Large intestine (tissue), 12 donors: Measurements from ENCODE around the gene TSTD1. TPM values are rescaled to one million over a fixed set of nuclear protein-coding genes. Genes with fewer than 3 reads are reported as not detected.

Experiments
- DNase-seq, 2 donors: peaks; one replicate each; pipeline versions ENCODE4 v3.0.0 to v3.0.0-alpha.2; 2013
- H3K27ac ChIP-seq: one replicate; pipeline ENCODE4 v1.5.1; 2013; ENCODE audit warnings: low read length
- H3K27me3 ChIP-seq: 2 replicates; pipeline ENCODE4 v1.6.1; 2013; ENCODE audit warnings: low read length; ENCODE audit not compliant: control insufficient read depth, insufficient read depth
- H3K36me3 ChIP-seq: 2 replicates; pipeline ENCODE4 v1.6.1; 2013; ENCODE audit warnings: low read length; ENCODE audit not compliant: control insufficient read depth, insufficient read depth
- H3K4me1 ChIP-seq: one replicate; pipeline ENCODE4 v1.6.1; 2013; ENCODE audit warnings: low read length; ENCODE audit not compliant: control insufficient read depth, insufficient read depth
- H3K4me3 ChIP-seq: one replicate; pipeline ENCODE4 v1.5.1; 2013; ENCODE audit warnings: low read length
- H3K9me3 ChIP-seq: one replicate; pipeline ENCODE4 v1.6.1; 2013; ENCODE audit warnings: mild to moderate bottlenecking, low read depth, low read length, moderate library complexity; ENCODE audit not compliant: control insufficient read depth
- WGBS: methylation state at CpG from one replicate; pipeline ENCODE4 v1.1.5; 2013; ENCODE audit warnings: low lambda C conversion rate; ENCODE audit not compliant: insufficient coverage; 5-methylcytosine and 5-hydroxymethylcytosine counted together
- long read RNA-seq, 11 donors: transcript quantifications; one replicate each; lab custom pipeline, GENCODE V29; 2026
- polyA plus RNA-seq: library from polyadenylated mRNA; unstranded; fragments of 120-200 nt; gene quantifications from one replicate; pipeline ENCODE4 v1.2.1, GENCODE V29; 2013

TSTD1 gene, protein sequence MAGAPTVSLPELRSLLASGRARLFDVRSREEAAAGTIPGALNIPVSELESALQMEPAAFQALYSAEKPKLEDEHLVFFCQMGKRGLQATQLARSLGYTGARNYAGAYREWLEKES
- polyA plus RNA-seq = 60.9 TPM
- long read RNA-seq, donor 1, transcript TSTD1-204 (4 exons, 593 nt) = major isoform, 19 of 29 reads
- long read RNA-seq, donor 1, partial matches to known transcripts = 0 of 29 reads
- long read RNA-seq, donor 1, other reads (novel, unspliced or antisense) = 5 of 29 reads
- long read RNA-seq, donor 2, transcript TSTD1-201 (3 exons, 626 nt) = minor isoform, 5 of 85 reads
- long read RNA-seq, donor 2, transcript TSTD1-205 (2 exons, 591 nt) = minor isoform, 10 of 85 reads
- long read RNA-seq, donor 2, transcript TSTD1-204 (4 exons, 593 nt) = major isoform, 61 of 85 reads
- long read RNA-seq, donor 2, partial matches to known transcripts = 0 of 85 reads
- long read RNA-seq, donor 2, other reads (novel, unspliced or antisense) = 0 of 85 reads
- long read RNA-seq, donor 3 = 0 reads
- long read RNA-seq, donor 4, transcript TSTD1-204 (4 exons, 593 nt) = major isoform, 5 of 8 reads
- long read RNA-seq, donor 4, partial matches to known transcripts = 0 of 8 reads
- long read RNA-seq, donor 4, other reads (novel, unspliced or antisense) = 0 of 8 reads
- long read RNA-seq, donor 5, transcript TSTD1-204 (4 exons, 593 nt) = major isoform, 30 of 46 reads
- long read RNA-seq, donor 5, transcript TSTD1-201 (3 exons, 626 nt) = minor isoform, 6 of 46 reads
- long read RNA-seq, donor 5, partial matches to known transcripts = 0 of 46 reads
- long read RNA-seq, donor 5, other reads (novel, unspliced or antisense) = 0 of 46 reads
- long read RNA-seq, donor 6, transcript TSTD1-204 (4 exons, 593 nt) = major isoform, 36 of 57 reads
- long read RNA-seq, donor 6, transcript TSTD1-201 (3 exons, 626 nt) = minor isoform, 5 of 57 reads
- long read RNA-seq, donor 6, partial matches to known transcripts = 6 of 57 reads
- long read RNA-seq, donor 6, other reads (novel, unspliced or antisense) = 0 of 57 reads
- long read RNA-seq, donor 7, transcript TSTD1-204 (4 exons, 593 nt) = major isoform, 13 of 23 reads
- long read RNA-seq, donor 7, partial matches to known transcripts = 0 of 23 reads
- long read RNA-seq, donor 7, other reads (novel, unspliced or antisense) = 0 of 23 reads
- long read RNA-seq, donor 8, transcript TSTD1-201 (3 exons, 626 nt) = minor isoform, 6 of 68 reads
- long read RNA-seq, donor 8, transcript TSTD1-204 (4 exons, 593 nt) = major isoform, 51 of 68 reads
- long read RNA-seq, donor 8, partial matches to known transcripts = 0 of 68 reads
- long read RNA-seq, donor 8, other reads (novel, unspliced or antisense) = 5 of 68 reads
- long read RNA-seq, donor 9, transcript TSTD1-201 (3 exons, 626 nt) = minor isoform, 8 of 66 reads
- long read RNA-seq, donor 9, transcript TSTD1-204 (4 exons, 593 nt) = major isoform, 34 of 66 reads
- long read RNA-seq, donor 9, transcript TSTD1-205 (2 exons, 591 nt) = minor isoform, 6 of 66 reads
- long read RNA-seq, donor 9, partial matches to known transcripts = 14 of 66 reads
- long read RNA-seq, donor 9, other reads (novel, unspliced or antisense) = 0 of 66 reads
- long read RNA-seq, donor 10, transcript TSTD1-205 (2 exons, 591 nt) = minor isoform, 8 of 73 reads
- long read RNA-seq, donor 10, transcript TSTD1-201 (3 exons, 626 nt) = minor isoform, 7 of 73 reads
- long read RNA-seq, donor 10, transcript TSTD1-204 (4 exons, 593 nt) = major isoform, 42 of 73 reads
- long read RNA-seq, donor 10, partial matches to known transcripts = 9 of 73 reads
- long read RNA-seq, donor 10, other reads (novel, unspliced or antisense) = 0 of 73 reads
- long read RNA-seq, donor 11, transcript TSTD1-204 (4 exons, 593 nt) = major isoform, 31 of 44 reads
- long read RNA-seq, donor 11, partial matches to known transcripts = 0 of 44 reads
- long read RNA-seq, donor 11, other reads (novel, unspliced or antisense) = 0 of 44 reads

DNA sequence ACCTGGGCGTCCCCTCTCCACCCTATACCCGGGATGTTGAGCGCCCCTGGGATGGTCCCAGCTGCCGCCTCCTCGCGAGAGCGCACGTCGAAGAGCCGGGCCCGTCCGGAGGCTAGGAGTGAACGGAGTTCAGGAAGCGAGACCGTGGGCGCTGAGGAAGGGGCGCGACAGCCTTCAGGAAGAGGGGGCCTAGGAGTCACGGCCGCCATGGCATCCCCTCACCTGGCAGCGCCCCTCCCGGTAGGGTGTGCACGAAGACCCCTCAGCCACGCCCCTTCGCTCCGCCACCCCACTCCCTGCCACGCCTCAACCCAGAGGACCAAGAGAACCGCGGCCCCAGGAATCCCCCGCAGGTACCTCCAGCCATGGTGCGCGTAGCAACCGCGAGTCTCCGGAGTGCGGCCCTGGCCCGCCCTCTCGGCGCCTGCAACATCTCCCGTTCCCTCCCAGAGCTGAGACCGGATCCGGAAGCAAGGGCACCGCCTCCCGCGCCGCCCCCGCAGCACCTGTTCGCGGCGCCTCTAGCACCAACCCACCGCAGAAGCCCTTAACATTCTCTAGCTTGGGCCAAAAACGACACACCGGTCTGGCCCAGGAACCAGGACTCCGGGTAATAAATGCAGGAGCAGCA, at the start of gene TSTD1:
TSS of gene TSTD1 (minus strand) at position 442 of the 631 bp plus-strand sequence. CDS start at position 367, 75 bp downstream.
- Histone ChIP-seq H3K9me3 (no peaks in the 10 kb centered on the region), H3K27ac (peak within 1 kb of the TSS; percentile 68), H3K4me1 (peaks cover 15% of the 10 kb centered on the region), H3K36me3 (peaks cover 40% of the 10 kb centered on the region), H3K4me3 (peak within 1 kb of the TSS; percentile 95), H3K27me3 (no peaks in the 10 kb centered on the region)
- no CpG with 5 or more reads among the region's 54 CpGs for WGBS
- DNase-seq = peak; percentile 71 to 88

DNA sequence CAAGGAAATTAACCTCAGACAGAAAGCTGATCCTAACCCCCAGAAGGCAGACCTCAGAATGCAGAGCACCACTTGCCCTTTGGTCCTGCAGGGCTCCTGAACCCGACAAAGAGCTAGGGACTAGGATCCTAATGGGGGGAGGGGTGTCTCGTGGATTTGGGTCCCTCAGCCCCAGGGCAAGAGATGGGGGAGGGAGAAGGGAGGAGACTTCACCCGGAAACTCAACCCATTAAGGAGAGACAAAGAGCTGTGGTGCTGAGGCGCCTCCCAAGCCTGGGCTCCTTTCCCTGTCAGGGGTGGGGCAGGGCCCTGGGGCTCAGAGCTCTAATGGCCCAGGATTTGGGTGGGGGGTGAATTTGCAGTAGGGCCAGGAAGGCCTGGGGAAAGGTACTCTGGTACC, 47.7 kb upstream of the TSTD1 start:
- H3K4me3 ChIP-seq = no peak overlapping the region
- no peaks in the 10 kb centered on the region for H3K9me3 ChIP-seq
- H3K27me3 ChIP-seq = no peaks in the 10 kb centered on the region
- no CpG with 5 or more reads among the region's 4 CpGs for WGBS
- H3K27ac ChIP-seq = no peak overlapping the region
- peaks cover 41% of the 10 kb centered on the region for H3K4me1 ChIP-seq
- H3K36me3 ChIP-seq = no peaks in the 10 kb centered on the region
- DNase-seq = no peak

DNA sequence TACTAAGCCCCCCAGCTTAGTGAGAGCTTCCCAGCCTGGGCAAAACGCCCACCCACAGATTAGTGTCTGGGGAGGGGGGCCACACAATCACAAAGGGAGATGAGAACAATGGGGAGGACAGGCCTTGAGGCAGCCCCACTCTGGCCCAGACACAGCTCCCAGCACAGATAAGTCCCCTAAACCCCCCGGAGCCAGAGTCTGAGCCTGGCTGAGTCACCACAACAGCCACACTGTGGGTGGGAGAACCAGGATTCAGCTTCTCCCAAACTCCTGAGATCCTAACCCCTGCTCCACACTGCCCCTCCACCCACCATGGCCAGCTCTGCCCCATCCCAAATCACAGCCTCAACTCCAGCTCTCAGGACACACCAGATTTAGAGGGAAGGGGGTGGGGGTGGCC, 46.4 kb upstream of the TSTD1 start:
- no peak for DNase-seq
- Histone ChIP-seq H3K9me3 (no peaks in the 10 kb centered on the region), H3K27me3 (peaks cover 2% of the 10 kb centered on the region), H3K27ac (no peak overlapping the region), H3K36me3 (no peaks in the 10 kb centered on the region), H3K4me3 (no peak overlapping the region), H3K4me1 (peaks cover 41% of the 10 kb centered on the region)
- no CpG with 5 or more reads among the region's 2 CpGs for WGBS

DNA sequence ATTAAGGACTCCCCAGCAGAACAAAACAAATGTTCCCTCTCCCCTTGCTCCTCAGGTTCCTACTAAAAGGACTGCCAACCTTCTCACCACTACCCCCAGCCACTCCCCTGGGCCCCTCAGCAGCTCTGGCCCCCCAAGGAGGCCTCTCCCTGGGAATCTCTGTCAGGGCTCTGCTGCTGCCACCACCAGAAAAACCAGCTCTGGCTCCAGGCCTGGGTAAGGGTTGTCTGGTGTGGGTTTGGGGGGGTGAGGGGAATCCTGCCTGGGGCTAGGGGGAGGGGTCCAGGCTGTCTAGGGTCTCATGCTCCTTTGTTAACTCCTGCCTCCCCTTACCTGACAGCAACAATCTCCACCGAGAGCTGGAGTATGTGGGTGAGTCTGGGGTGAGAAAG, 45.8 kb upstream of the TSTD1 start:
- no peak overlapping the region for H3K27ac ChIP-seq
- H3K27me3 ChIP-seq = peaks cover 8% of the 10 kb centered on the region
- H3K4me1 ChIP-seq = peaks cover 37% of the 10 kb centered on the region
- no peak overlapping the region for H3K4me3 ChIP-seq
- DNase-seq = no peak
- peaks cover 2% of the 10 kb centered on the region for H3K9me3 ChIP-seq
- WGBS = no CpG with 5 or more reads among the region's 1 CpG
- H3K36me3 ChIP-seq = no peaks in the 10 kb centered on the region

DNA sequence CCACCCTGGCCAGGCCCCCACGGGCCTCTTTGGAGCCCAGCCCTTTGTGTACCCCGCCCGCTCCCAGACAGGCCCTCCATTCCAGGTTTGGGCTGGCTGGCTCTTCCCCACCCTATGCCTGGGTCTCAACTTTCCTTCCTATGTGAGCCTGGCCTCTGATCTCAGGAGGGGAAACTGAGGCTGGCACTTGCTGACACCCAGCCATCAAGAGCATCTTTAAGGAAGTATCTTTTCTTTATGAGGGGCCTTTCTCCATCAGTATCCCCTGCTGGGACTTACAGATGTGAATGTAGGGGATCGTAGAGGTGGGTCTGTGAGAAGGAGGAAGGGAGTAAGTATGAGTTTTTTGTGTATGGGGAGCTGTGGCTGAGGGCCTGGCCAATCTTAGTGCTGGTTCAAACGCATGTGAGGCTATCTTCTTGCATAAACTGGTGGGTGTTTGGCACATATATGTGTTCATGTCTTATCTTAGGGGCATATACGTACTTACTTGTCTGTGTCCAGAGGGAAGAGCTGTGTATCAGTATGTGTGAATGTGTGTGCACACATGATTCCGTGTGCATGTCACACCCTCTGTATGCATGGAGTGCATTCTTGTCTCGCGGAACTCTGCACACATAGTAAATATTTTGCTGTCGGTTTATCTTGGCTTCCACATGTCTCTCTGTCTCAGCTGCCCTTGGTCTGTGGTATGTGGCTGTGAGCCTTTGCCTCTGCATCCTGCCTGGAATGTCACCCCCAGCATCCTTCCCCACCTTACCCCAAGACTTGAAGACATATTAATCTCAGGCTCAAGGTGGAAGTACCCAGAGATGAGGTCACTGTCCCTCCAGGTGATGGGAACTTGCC, 45.2 kb upstream of the TSTD1 start:
- peak overlapping the region; percentile 57 for H3K27ac ChIP-seq
- H3K9me3 ChIP-seq = peaks cover 5% of the 10 kb centered on the region
- peak; percentile 29 to 52 for DNase-seq
- peaks cover 32% of the 10 kb centered on the region for H3K4me1 ChIP-seq
- H3K36me3 ChIP-seq = no peaks in the 10 kb centered on the region
- peaks cover 14% of the 10 kb centered on the region for H3K27me3 ChIP-seq
- 20% methylated on average over 1 of the region's 10 CpGs for WGBS
- H3K4me3 ChIP-seq = no peak overlapping the region

DNA sequence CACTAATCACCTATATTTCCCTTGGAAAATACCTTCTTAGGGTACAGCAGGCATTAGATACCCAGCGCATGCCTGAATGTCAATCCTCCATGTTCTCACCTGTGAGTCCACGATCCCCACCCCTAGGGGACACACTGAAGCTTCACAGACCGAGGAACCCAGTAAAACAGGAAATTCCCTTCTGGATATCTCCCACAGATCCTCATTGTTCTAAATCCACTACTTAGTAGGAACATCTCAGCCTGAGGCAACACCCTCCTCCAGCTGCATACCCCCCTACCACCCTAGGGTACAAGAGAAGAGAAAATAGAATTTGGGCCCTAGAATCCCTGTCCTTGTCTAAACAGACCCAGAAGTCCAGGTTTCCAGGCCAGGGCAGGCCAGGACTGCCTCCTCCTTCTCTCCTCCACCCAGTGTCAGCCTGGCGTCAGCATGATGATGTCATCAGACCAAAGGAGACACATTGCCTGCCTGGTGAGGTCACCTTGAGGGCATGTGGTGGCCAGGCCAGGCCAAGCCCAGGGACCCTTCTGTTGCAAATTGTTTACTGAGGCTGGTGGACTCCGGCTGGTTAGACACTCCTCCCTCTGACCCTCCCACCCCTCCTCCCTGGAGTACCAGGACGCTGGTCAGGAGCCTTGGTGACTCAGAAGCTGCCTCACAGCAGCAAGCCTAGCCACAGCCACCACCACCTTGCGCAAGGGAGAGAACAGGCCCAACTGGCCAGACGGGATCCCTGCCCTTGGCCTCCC, 44.4 kb upstream of the TSTD1 start:
- peak overlapping the region; percentile 78 for H3K27ac ChIP-seq
- H3K36me3 ChIP-seq = no peaks in the 10 kb centered on the region
- peaks cover 32% of the 10 kb centered on the region for H3K4me1 ChIP-seq
- H3K27me3 ChIP-seq = peaks cover 15% of the 10 kb centered on the region
- no CpG with 5 or more reads among the region's 8 CpGs for WGBS
- H3K4me3 ChIP-seq = no peak overlapping the region
- DNase-seq = peak; percentile 93 to 95
- peaks cover 5% of the 10 kb centered on the region for H3K9me3 ChIP-seq

DNA sequence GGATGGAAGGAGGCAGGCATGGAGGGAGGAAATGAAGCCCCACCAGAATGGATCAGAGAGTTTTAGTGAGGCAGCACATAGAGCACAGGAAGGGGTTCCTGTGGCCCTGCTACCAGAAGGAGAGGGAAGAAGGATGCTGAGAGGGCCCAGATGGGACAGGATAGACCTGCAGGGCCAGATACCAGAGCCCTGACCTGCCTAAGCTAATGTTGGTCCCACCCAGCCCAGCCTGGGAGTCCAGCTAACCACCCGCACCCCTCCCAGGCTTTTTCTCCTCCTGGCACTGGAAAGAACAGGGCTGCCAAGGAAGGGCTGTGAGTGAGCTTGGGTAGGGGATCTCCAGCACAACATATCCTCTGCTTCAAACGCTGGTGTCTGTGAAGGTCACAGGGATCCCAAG, 43.7 kb upstream of the TSTD1 start:
- Histone ChIP-seq H3K4me1 (peaks cover 32% of the 10 kb centered on the region), H3K4me3 (no peak overlapping the region), H3K27ac (no peak overlapping the region), H3K9me3 (peaks cover 5% of the 10 kb centered on the region), H3K36me3 (no peaks in the 10 kb centered on the region), H3K27me3 (peaks cover 15% of the 10 kb centered on the region)
- DNase-seq = no peak
- no CpG with 5 or more reads among the region's 2 CpGs for whole genome bisulfite sequencing

DNA sequence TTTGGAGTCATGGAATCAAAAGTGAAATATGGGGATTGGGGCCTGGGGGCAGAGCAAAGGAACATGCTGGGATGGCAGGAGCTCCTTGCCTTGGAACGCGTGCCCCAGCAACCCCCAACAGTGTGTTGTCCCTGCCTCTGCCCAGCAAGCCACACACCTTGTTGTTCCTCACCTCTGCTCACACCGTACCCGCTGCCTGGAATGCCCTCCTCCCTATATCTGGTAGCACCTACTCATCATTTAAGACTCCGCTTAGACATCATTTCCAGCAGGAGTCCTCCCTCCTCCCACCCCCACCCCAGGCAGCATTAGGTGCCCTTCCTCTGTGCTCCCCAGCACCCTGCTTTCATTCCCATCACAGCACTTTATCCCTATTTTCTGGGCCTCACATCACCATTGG, 42.8 kb upstream of the TSTD1 start:
- Histone ChIP-seq H3K9me3 (peaks cover 5% of the 10 kb centered on the region), H3K36me3 (no peaks in the 10 kb centered on the region), H3K4me1 (peaks cover 31% of the 10 kb centered on the region), H3K27me3 (peaks cover 15% of the 10 kb centered on the region), H3K4me3 (no peak overlapping the region), H3K27ac (no peak overlapping the region)
- no peak for DNase-seq
- WGBS = no CpG with 5 or more reads among the region's 5 CpGs
